ENCODE results near the gene PRDM12.

Gene PRDM12

GRCh38 chr9:130634191-130634768, 30.1 kb upstream of the PRDM12 start:
- TF ChIP-seq ZFX (IDR thresholded peaks at IDR 0.05) (no peak), CTCF (conservative IDR thresholded peaks at IDR 0.05) (no peak)
- no peak overlapping the region for H3K27ac ChIP-seq

- no peak for TF ChIP-seq ZFX (IDR thresholded peaks at IDR 0.05)
- no peak for TF ChIP-seq CTCF (conservative IDR thresholded peaks at IDR 0.05)
- H3K27ac ChIP-seq = no peak overlapping the region
Observed at GRCh38 chr9:130634801-130635200, 29.6 kb upstream of the PRDM12 start.

GRCh38 chr9:130635306-130635705, 29.1 kb upstream of the PRDM12 start:
- H3K27ac ChIP-seq = no peak overlapping the region
- TF ChIP-seq CTCF (conservative IDR thresholded peaks at IDR 0.05) (no peak), ZFX (IDR thresholded peaks at IDR 0.05) (no peak)

- no peak overlapping the region for H3K27ac ChIP-seq
- TF ChIP-seq ZFX (IDR thresholded peaks at IDR 0.05) = no peak
- TF ChIP-seq CTCF (conservative IDR thresholded peaks at IDR 0.05) = no peak
Observed at GRCh38 chr9:130635721-130636647, 28.4 kb upstream of the PRDM12 start.

GRCh38 chr9:130636648-130637020, 27.8 kb upstream of the PRDM12 start:
- no peak overlapping the region for H3K27ac ChIP-seq
- TF ChIP-seq CTCF (conservative IDR thresholded peaks at IDR 0.05) (no peak), ZFX (IDR thresholded peaks at IDR 0.05) (no peak)

- no peak overlapping the region for H3K27ac ChIP-seq
- TF ChIP-seq ZFX (IDR thresholded peaks at IDR 0.05) (no peak), CTCF (conservative IDR thresholded peaks at IDR 0.05) (no peak)
Observed at GRCh38 chr9:130638284-130639123, 25.9 kb upstream of the PRDM12 start.
